Thoracic aorta (tissue), 2 donors: ENCODE data around the gene FBLN5. TPM values are rescaled to one million over a fixed set of nuclear protein-coding genes. Genes with fewer than 3 reads are reported as not detected.
"Not testable (repeated sequence)": the region's sequence is repeated elsewhere in the genome, so short reads cannot be mapped to it uniquely, and the experiment has no call there.

Experiments
- ATAC-seq: fragments of 150-250 bp; one replicate; pipeline ENCODE4 v1.8.0; 2017; ENCODE audit warnings: low read depth; ENCODE audit not compliant: insufficient number of reproducible peaks, low FRiP score
- DNase-seq: peaks from one replicate; pipeline ENCODE4 v3.0.0-alpha.2; 2020; ENCODE audit warnings: low spot score
- H3K27ac ChIP-seq, 2 donors: fragments of 200-600 bp; sonication (generic); 1 replicate in 1 of 2; 2 replicates in 1 of 2; pipeline ENCODE4 v1.5.1; 2016; ENCODE audit warnings: mild to moderate bottlenecking in 2 of 2, moderate library complexity in 2 of 2
- H3K27me3 ChIP-seq: fragments of 200-600 bp; sonication (generic); replicated peaks from 2 replicates; pipeline ENCODE4 v1.6.0; 2016; ENCODE audit warnings: mild to moderate bottlenecking; ENCODE audit not compliant: insufficient read depth
- H3K36me3 ChIP-seq: fragments of 200-600 bp; sonication (generic); one replicate; pipeline ENCODE4 v1.5.1; 2016
- H3K4me1 ChIP-seq, 2 donors: fragments of 200-600 bp; sonication (generic); 1 replicate in 1 of 2; 2 replicates in 1 of 2; pipeline versions ENCODE4 v1.5.1 to v1.6.0; 2016; ENCODE audit warnings: low read depth in 2 of 2, mild to moderate bottlenecking in 1 of 2; ENCODE audit not compliant: control insufficient read depth in 1 of 2
- H3K4me3 ChIP-seq: fragments of 200-600 bp; sonication (generic); 2 replicates; pipeline ENCODE4 v1.5.1; 2016; ENCODE audit warnings: mild to moderate bottlenecking
- H3K9me3 ChIP-seq: fragments of 200-600 bp; sonication (generic); 2 replicates; pipeline ENCODE4 v1.5.1; 2016
- total RNA-seq, 2 donors: library from RNA; depleted of rRNA; stranded (reverse); fragments of >200 nt; gene quantifications; one replicate each; pipeline versions ENCODE4 v1.1.0 to v1.2.3, GENCODE V29; 2016
- TF ChIP-seq, protein P1 (sequence below): fragments of 200-600 bp; sonication (generic); IDR thresholded peaks from one replicate; pipeline ENCODE4 v1.5.1; 2019; ENCODE audit warnings: antibody characterized with exemption

FBLN5 gene
- total RNA-seq, 2 donors from 2014 or later: 824 to 1,103 TPM

- Histone ChIP-seq H3K27me3 (no peaks in the 10 kb centered on the region), H3K36me3 (no peaks in the 10 kb centered on the region), H3K4me1 (peaks cover 20 to 52% of the 10 kb centered on the region in 2 donors), H3K9me3 (no peaks in the 10 kb centered on the region), H3K4me3 (no peak overlapping the region), H3K27ac (peak overlapping the region; percentile 65 to 72)
- no peak for DNase-seq
- TF ChIP-seq, protein P1, sequence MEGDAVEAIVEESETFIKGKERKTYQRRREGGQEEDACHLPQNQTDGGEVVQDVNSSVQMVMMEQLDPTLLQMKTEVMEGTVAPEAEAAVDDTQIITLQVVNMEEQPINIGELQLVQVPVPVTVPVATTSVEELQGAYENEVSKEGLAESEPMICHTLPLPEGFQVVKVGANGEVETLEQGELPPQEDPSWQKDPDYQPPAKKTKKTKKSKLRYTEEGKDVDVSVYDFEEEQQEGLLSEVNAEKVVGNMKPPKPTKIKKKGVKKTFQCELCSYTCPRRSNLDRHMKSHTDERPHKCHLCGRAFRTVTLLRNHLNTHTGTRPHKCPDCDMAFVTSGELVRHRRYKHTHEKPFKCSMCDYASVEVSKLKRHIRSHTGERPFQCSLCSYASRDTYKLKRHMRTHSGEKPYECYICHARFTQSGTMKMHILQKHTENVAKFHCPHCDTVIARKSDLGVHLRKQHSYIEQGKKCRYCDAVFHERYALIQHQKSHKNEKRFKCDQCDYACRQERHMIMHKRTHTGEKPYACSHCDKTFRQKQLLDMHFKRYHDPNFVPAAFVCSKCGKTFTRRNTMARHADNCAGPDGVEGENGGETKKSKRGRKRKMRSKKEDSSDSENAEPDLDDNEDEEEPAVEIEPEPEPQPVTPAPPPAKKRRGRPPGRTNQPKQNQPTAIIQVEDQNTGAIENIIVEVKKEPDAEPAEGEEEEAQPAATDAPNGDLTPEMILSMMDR: no peak
- no peak for ATAC-seq
These were observed 93.1 kb downstream of the FBLN5 start for GRCh38 chr14:91854327-91854934.

DNA sequence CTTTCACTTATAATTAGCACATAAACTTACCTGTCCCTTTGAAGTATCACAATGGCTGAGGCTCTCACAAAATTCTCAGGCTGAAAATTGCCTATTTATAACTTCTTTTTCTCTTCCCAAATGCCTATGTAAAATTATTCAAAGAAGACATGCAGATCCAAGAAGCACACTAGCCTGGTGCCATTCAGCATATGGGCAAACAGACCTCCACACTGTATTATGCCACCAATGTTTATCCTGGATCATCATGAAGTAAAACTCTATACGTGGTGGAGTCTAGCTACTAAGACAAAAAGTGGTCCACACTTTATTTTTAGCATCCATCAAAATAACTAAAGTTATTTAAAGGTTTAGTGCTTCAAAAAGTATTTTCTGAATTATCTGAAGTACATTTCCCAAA lies 95.9 kb downstream of the FBLN5 start:
- TF ChIP-seq, protein P1: no peak
- Histone ChIP-seq H3K9me3 (no peaks in the 10 kb centered on the region), H3K4me3 (no peak overlapping the region), H3K27me3 (no peaks in the 10 kb centered on the region), H3K27ac (peak overlapping the region in 1 of 2 donors; percentile 38), H3K4me1 (peaks cover 20 to 34% of the 10 kb centered on the region in 2 donors), H3K36me3 (no peaks in the 10 kb centered on the region)
- DNase-seq (no peak), ATAC-seq (no peak)

GRCh38 chr14:91848504-91849001 lies 98.9 kb downstream of the FBLN5 start:
- ATAC-seq (no peak), DNase-seq (no peak)
- no peaks in the 10 kb centered on the region for H3K9me3 ChIP-seq
- H3K36me3 ChIP-seq: no peaks in the 10 kb centered on the region
- peaks cover 6 to 10% of the 10 kb centered on the region in 2 donors for H3K4me1 ChIP-seq
- H3K4me3 ChIP-seq: no peak overlapping the region
- TF ChIP-seq, protein P1: no peak
- no peaks in the 10 kb centered on the region for H3K27me3 ChIP-seq
- H3K27ac ChIP-seq: no peak overlapping the region

DNA sequence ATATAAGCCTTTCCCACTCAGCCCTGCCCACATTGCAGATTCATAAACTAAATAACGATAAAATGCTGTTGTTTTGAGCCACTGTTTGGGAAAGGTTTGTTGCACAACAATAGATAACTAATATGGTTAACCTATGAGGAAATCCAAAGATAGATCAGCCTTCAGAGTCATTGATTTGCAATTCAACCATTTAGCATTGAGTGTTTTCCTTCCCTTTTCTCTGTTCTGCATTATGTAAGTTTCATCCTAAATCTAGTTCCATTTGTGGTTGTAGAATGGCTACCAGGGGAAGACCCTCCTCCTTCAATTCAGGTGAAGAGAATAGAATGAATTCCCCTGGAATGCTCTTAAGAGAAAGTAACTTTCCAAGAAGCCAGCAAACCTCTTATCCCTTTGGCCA lies 99.8 kb downstream of the FBLN5 start:
- Histone ChIP-seq H3K4me3 (no peak overlapping the region), H3K27me3 (no peaks in the 10 kb centered on the region), H3K9me3 (no peaks in the 10 kb centered on the region), H3K4me1 (peaks cover 4 to 6% of the 10 kb centered on the region in 2 donors), H3K27ac (no peak overlapping the region), H3K36me3 (no peaks in the 10 kb centered on the region)
- TF ChIP-seq, protein P1: no peak
- DNase-seq (no peak), ATAC-seq (no peak)

DNA sequence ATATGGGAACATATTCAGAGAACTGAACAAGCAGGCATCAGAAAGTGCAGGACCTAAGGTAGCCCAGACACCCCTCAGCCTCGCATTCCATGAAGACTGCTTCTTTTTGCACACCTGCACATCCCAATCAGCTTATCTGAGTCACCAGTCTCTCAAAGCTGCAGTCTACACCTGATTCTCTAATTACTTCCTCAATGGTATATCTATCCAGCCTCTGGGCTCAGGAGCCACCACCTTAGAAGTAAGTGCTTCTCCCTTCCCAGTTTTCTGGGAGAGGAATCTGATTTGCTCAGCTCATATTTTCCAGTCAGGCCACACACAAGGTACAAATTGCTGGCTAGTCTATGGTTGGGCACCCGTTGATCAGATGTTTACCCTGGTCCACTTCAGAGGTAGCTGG lies 101.8 kb downstream of the FBLN5 start:
- no peak overlapping the region for H3K27ac ChIP-seq
- DNase-seq (no peak), ATAC-seq (no peak)
- no peak overlapping the region for H3K4me3 ChIP-seq
- no peaks in the 10 kb centered on the region for H3K9me3 ChIP-seq
- no peaks in the 10 kb centered on the region for H3K36me3 ChIP-seq
- peaks cover 6 to 16% of the 10 kb centered on the region in 2 donors for H3K4me1 ChIP-seq
- no peaks in the 10 kb centered on the region for H3K27me3 ChIP-seq
- TF ChIP-seq, protein P1: no peak

GRCh38 chr14:91845056-91845455 lies 102.4 kb downstream of the FBLN5 start:
- not testable (repeated sequence) for H3K27ac ChIP-seq, DNase-seq, H3K27me3 ChIP-seq, ATAC-seq, H3K36me3 ChIP-seq, H3K4me3 ChIP-seq, H3K9me3 ChIP-seq
- peaks cover 6 to 16% of the 10 kb centered on the region in 2 donors for H3K4me1 ChIP-seq
